Measurements from ENCODE around the gene PDCD4. TPM values are rescaled to one million over a fixed set of nuclear protein-coding genes. Genes with fewer than 3 reads are reported as not detected.

The PDCD4 gene
- total and polyA plus RNA-seq, 2 donors (not counting 3 experiments of a cell fraction or from before 2014, with no cell fraction given): 14.4 to 47.9 TPM

DNA sequence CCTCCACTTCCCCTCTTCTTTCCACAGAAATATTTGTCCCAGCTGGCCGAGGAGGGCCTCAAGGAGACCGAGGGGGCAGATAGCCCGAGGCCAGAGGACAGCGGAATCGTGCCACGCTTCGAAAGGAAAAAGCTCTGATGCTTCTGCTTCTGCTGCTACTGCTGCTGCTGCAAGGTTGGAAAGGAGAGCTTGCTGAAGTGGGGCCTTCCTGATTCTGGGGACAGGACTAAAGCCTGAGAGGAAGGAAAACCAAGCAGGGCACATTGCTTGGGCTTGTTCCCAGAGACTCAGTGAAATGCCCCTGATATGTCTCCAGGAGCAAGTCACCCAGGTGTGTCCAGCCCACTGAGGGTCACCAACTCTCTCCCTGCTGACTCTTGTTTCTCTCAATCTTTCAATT, 35.9 kb upstream of the PDCD4 start:
- ChIA-PET CTCF (interaction anchor here (1.0 kb wide), 1 partner anchor 17 kb away, joined by 4 read pairs; no protein-coding TSS in a partner anchor), POLR2A (no interaction called here)
- no peaks in the 10 kb centered on the region for H3K9me3 ChIP-seq (replicated peaks; ENCODE audit: control insufficient read depth, insufficient read depth, low read length)
- no peak for FAIRE-seq
- H3K27me3 ChIP-seq (ENCODE audit: control insufficient read depth in 2 of 2, insufficient read depth in 2 of 2, low read length in 2 of 2): no peaks in the 10 kb centered on the region
- intact Hi-C loops (cut with micrococcal nuclease) (no loop called here), dilution Hi-C loops (cut with MboI; ENCODE audit: extremely low pct_ligation_motif_present, low sequenced_read_pairs) (no loop called here)
- no peak overlapping the region for H3K4me3 ChIP-seq (replicated peaks in 1 of 3; ENCODE audit: insufficient read depth in 1 of 3, low read depth in 1 of 3, low read length in 3 of 3)
- no peaks in the 10 kb centered on the region for H3K9me1 ChIP-seq (replicated peaks; ENCODE audit: control insufficient read depth, extremely low read depth, insufficient read depth, low read length)
- no peak for DNase-seq (ENCODE audit: low read depth, low spot score)
- H4K20me1 ChIP-seq (replicated peaks; ENCODE audit: control insufficient read depth, extremely low read depth, insufficient read depth, low read length): no peaks in the 10 kb centered on the region
- no peaks in the 10 kb centered on the region for H3K36me3 ChIP-seq (ENCODE audit: control insufficient read depth in 2 of 2, extremely low read depth in 1 of 2, insufficient read depth in 2 of 2, low read length in 2 of 2)
- no peaks in the 10 kb centered on the region for H3K4me1 ChIP-seq (ENCODE audit: control insufficient read depth, extremely low read depth, insufficient read depth, low read length)
- H2AFZ ChIP-seq (ENCODE audit: low read depth, low read length): no peak overlapping the region
- no peak for TF ChIP-seq GATA2 (IDR thresholded peaks at IDR 0.05; ENCODE audit: insufficient read depth, insufficient read length, low read depth, low read length)
- no peak for TF ChIP-seq FOS (IDR thresholded peaks at IDR 0.05; ENCODE audit: borderline replicate concordance, insufficient read depth, low read length)
- no peak for TF ChIP-seq POLR2AphosphoS5 (IDR thresholded peaks at IDR 0.05; ENCODE audit: insufficient read depth, low read depth, low read length)
- no peak for TF ChIP-seq POLR2A (IDR thresholded peaks at IDR 0.05; ENCODE audit: low read depth, low read length)
- TF ChIP-seq EZH2 (IDR thresholded peaks at IDR 0.05; ENCODE audit: borderline replicate concordance, low read depth, low read length, severe bottlenecking): no peak
- TF ChIP-seq, protein P1, sequence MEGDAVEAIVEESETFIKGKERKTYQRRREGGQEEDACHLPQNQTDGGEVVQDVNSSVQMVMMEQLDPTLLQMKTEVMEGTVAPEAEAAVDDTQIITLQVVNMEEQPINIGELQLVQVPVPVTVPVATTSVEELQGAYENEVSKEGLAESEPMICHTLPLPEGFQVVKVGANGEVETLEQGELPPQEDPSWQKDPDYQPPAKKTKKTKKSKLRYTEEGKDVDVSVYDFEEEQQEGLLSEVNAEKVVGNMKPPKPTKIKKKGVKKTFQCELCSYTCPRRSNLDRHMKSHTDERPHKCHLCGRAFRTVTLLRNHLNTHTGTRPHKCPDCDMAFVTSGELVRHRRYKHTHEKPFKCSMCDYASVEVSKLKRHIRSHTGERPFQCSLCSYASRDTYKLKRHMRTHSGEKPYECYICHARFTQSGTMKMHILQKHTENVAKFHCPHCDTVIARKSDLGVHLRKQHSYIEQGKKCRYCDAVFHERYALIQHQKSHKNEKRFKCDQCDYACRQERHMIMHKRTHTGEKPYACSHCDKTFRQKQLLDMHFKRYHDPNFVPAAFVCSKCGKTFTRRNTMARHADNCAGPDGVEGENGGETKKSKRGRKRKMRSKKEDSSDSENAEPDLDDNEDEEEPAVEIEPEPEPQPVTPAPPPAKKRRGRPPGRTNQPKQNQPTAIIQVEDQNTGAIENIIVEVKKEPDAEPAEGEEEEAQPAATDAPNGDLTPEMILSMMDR (IDR thresholded peaks at IDR 0.05; ENCODE audit: extremely low read depth in 1 of 2, insufficient read depth in 1 of 2, low read depth in 1 of 2, low read length in 2 of 2): no peak
- no peak for TF ChIP-seq MYC (IDR thresholded peaks at IDR 0.05; ENCODE audit: low read depth, low read length)
- no peak for TF ChIP-seq JUN (IDR thresholded peaks at IDR 0.05; ENCODE audit: borderline replicate concordance, insufficient read depth, insufficient read length, low read depth)
- TF ChIP-seq, protein P2, sequence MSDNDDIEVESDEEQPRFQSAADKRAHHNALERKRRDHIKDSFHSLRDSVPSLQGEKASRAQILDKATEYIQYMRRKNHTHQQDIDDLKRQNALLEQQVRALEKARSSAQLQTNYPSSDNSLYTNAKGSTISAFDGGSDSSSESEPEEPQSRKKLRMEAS (IDR thresholded peaks at IDR 0.05; ENCODE audit: insufficient read depth, insufficient read length): no peak
- no peak overlapping the region for H3K27ac ChIP-seq (ENCODE audit: insufficient read depth, low read depth, low read length)
- no peak overlapping the region for H3K4me2 ChIP-seq (ENCODE audit: insufficient read depth, low read length)
- H3K9ac ChIP-seq (replicated peaks; ENCODE audit: extremely low read depth, insufficient read depth, low read length): no peak overlapping the region
- no TSS peak for BruUV-seq (replicated peaks)
- H3K79me2 ChIP-seq (ENCODE audit: control insufficient read depth, insufficient read depth, low read length): no peaks in the 10 kb centered on the region

Measured in endothelial cell of umbilical vein (primary cell).